ENCODE measurements around the gene SARM1.

SARM1 gene

DNA sequence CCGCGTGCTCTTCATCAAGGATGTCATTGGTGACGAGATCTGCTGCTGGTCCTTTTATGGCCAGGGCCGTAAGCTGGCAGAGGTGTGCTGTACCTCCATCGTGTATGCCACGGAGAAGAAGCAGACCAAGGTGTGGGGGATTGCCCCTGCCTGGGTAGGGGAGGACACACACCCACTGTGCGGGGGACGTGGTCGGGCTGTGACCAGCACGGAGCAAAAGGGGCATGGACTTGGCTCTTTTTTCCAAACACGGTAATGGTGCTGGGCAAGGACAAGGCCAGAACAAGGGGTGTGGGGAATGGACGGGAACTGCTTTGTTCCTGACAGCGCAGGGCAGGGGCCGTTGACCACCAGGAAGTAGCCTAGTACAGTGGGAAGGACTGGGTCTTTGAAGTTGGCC, 29.2 kb upstream of the SARM1 start:
- no peak for DNase-seq

DNA sequence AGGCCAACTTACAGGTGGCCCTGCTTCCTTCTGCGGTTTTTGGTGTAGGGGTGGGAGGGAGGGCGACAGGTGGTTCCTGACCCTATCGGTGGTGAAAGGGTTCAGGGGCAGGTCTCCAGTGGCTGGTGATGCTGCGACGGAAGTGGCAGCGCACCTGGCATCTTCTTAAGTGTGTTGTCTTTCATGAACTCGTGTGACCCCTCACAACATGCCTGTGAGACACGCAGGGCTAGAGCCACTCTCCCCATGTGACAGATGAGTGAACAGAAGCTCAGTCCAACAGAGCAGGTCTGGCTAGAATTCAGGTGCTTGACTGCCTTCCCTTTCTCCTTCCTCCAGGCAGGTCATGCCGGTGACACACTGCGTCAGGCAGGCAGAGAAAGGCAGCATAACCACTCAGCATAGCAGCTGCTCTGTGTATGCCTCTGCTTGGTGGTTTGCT, 28.0 kb upstream of the SARM1 start:
- DNase-seq = no peak

DNA sequence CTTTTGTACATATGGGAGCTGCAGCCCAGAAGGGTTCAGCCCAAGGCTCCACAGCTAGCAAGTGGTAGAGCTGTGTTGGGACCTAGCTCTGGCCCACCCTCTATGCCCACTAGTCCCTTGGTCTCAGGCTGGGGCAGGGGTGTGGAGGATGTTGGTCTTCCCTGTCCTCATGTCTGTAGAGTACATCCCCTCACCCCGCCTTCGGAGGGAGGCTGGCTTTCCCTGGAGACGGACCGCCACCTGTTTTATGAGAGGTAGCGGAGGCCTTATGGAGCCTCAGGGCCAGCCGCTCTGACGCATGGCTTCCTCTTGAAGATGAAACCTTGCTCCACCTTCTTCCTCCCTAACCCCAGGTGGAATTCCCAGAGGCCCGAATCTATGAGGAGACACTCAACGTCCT, 27.5 kb upstream of the SARM1 start:
- no peak for DNase-seq

DNA sequence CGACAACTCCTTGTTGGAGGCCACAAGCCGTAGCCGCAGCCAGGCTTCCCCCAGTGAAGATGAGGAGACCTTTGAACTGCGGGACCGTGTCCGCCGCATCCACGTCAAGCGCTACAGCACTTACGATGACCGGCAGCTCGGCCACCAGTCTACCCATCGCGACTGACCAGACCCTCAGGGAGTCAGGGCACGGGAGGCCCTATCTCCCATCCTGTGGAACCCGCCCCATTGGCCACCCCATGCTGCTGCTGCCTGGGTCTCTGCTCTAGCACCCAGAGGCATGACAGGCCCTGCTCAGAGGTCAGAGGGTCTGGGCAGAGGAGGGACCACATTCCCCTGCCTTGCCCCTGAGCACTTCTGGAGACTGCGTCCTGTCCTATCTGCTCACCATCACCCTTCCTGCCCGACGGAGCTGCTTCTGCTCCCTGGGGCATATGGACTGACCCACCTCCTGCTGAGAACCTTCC, 27.0 kb upstream of the SARM1 start:
- DNase-seq = no peak

DNA sequence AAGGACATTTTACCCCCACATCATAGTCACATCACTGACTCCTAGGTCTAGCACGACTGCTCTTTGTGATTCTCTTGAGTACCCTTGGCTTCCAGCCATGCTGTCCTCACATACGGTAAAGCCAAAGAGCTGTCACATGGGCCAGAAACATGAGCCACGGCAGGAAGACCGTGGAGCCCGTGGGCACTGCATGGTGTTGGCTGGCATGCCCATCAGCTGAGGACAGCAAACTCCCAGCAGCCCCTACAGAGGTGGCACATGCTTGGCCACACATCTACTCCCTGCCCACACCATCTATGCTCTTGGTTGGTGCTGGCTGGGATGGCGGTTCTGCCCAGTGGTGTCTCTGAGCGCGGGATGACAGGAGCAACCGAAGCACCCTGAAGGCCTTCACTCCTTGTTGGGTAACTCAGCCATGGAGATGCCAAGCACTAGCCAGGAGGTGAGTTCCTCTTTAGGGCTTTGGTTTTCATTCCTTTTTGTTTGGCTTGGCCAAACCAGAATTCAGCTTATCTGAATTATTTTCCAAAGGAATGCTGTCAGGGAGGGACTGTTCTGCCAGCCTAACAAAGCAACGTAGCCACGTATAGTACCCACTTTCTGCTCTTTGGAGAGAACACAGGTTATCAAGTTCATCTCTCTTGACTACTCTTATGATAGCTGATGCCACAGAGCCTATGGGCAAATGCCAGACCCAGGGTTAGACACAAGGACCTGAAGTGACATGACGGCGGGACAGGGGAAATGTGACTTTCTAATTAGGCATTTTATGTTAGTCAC, 25.9 kb upstream of the SARM1 start:
- no peak for DNase-seq

DNA sequence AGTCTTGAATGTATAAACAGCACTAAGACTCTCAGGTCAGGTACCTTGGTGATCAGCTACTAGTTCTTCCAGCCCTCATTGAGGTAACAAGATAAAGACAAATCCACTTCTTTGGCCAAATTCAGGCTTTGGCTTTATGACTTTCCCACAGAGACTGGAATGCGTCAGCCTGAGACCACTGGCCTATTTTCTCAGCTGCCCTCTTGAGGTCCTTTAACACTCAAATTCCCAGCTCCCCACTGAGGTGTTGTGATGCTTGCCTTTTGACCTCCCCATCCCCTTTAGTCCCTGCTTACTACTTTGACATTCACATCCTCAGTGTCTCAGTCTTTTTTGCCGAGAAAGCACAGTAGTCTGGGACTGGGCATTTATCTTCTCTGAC, 25.3 kb upstream of the SARM1 start:
- DNase-seq = no peak

DNA sequence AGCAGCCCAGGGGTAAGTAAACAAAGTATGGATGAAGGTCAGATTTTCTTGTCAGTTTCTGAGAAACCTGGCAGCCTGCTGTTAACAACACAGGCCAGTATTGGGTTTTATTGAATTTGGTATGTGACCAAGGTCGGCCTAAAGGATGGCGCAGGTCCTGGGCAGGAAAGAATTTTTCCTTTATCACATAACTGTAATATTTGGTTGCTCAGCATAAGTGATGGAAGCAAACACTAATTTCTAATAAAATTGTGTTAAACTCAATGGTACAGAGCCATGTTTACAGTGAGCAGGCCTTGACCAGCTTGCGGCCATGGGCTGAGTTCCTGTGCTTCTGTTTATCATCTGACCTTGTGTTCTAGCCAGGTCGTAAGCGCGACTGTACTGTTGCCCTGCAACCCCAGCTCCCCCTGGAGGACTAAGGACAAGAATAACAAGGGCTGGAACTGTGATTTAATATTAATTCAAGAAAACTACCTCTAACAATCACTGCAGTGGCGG, 24.7 kb upstream of the SARM1 start:
- DNase-seq = no peak

DNA sequence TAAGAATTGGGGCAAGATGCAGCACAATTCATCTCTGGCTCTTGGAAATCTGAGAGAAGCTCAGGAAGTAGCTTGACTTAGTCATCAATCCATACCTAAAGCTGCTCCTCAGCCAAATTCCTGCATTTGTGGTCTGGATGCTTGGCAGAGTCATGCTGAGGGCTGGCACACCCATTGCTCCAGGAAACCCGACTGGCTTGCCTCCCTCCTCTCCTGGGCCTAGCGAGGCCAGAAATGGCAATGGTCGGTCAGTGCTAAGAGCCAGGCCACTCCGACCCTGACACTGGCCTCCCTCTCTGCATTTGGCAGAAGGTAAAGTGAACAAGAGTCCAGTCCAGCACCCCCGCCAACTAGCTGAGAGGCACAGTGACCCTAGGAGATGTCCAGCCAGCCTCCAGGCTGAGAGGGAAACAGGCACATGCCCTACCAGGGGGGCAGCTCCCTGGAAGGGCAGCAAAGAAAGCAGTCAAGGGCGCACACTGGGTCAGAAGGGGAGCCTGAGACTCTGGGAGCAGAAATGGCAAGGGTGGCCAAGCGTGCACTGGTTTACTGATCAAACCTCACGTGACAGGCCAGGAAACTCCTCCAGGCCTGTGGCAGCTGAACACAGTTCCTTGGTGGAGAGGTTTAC, 24.1 kb upstream of the SARM1 start:
- DNase-seq = peak; percentile 64

DNA sequence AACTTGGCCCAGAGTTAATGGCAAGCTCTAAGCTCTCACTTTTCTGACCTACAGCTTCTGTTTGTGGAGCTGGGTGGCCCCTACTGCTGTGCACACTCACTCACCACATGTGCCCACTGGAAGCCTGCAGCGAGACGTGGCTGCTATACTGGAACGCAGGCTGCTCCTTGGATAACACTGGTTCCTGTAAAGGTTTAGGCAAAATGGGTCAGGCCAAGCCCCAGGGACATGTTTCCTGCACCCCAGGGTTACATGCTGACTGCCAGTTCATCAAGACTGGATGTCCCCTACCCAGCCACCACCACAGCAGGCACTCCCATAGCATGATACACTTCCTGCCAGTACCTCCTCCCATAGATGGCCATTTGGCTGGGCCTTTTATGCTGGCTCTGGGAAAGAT, 22.5 kb upstream of the SARM1 start:
- no peak for DNase-seq

DNA sequence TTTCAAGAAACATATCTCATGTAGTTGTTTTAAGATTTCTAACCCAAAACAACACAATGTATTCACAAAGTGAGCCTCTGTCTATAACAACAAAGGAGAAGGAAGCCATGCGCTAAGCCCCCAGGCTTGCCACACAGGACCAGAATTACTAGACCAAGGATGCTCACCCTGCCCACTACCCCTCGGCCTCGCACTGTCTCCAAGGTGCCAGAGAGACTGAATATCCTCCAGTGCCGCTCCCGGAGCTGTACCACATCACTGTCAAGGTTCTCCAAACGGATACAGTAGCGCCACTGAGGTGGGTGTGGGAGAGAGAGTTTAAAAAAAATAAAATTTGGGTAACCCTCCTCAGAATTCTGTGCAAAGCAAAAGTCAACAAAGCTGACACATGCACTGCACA, 21.2 kb upstream of the SARM1 start:
- DNase-seq = no peak

DNA sequence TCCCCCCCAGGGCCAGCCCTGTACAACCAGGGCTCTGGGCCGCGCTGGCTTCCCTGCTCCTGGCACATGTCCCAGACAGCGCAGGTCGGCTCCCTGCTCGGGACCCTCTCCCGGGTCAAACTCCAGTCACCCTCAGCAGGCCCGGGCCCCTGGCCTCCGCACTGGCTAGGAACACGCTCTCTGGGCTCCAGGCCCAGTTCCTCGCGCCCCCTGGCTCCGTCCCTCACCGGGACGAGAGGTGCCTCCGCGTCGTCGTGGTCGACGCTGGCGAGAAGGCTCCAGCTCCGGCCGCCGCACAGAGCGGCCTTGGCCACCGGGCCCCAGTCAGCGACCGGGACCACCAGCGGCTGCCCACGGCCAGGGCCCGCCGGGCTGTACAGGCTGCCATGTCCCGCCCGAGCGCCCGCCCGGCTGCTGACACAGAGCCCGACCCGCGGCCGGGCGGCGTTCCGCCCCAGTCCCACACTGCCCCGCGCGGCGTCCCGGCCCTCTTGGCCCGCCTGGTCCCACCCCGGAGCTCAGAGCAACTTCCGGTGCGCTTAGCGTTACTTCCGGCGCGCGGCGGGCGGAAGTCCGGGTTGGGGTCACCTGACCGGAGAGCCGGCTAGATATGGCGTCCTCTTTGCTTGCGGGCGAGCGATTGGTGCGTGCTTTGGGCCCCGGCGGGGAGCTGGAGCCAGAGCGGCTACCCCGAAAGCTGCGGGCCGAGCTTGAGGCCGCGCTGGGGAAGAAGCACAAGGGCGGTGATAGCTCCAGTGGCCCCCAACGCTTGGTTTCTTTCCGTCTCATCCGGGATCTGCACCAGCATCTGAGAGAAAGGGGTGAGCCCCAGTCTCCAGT, 14.2 kb upstream of the SARM1 start, which contains the start of gene POLDIP2:
POLDIP2 (minus strand) TSS at position 467 of the 840 bp plus-strand sequence; CDS start at position 388, 79 bp downstream.
- DNase-seq = peak; percentile 80

DNA sequence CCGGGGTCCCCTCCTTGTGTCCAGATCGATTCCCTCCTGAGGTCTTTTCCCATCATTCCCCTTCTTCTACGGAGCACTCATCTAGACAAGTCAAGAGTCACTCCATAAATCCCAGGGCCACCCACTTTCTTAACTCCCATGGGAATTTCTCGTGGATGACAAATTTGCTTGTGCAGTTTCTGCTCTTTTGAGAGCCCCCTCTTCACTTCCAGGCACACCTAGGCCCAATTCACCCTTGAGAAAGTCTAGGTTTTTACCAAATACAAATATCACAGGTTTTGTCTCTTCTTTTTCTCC, 13.6 kb upstream of the SARM1 start:
- no peak for DNase-seq

DNA sequence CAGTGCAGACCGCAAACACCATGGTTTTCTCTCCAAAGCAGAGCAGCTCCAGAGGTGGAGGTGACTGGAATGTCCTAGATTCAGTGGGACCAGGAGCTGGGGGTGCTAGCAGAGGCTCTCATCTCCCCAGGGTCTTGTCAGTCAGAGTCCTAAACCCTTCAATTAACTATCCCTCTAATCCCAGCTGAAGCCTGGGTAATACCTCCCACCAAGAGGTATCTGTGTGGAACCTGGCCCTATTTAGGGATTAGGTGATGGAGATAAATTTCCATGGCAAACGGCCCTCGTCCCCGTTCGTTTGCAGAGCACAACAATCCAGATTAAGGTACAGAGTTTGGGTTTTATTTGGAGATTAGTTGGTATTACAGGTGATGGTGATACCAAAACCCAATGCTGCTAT, 8.3 kb upstream of the SARM1 start:
- no peak for DNase-seq

DNA sequence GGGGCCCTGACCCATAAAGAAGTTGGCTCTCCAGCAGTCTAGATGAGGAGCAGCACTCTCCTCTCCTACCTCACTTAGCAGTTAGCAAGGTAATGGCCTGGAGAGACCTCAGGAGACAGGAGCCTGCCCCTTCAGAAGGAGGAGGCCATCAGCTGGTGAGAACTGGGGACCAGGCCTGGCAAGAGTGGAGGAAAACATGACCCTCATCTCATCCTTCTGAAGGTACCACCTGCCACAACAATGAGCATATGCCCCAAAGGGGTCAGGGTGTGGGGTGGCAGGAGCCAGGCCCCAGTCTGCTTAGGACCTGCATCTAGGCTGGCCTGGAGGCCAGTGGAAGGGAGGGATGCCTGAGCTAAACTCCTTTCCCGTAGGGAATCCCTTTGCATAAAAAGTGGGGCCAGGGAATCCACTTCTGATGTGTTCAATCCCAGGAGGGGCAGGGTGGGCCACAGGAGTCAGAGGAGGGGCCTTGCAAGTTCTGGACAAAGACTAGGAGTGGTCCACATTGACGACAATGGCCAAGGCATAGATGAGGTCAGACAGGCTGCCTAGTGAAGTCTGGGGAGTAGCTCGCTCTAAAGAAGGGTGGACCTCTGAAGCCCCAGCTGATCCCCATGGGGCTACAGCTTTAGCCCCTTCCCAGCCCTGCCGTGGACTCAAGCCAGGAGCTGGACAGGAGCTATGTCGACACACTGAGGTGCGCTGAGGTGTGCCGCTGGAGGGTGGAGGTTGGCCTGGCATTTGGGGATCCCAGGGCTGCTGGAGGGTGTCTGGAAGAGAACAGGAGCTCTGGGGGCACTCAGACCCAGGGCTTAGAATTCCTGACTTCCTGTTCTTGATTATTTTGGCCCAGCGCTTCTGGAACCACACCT, 7.5 kb upstream of the SARM1 start:
- DNase-seq = no peak

DNA sequence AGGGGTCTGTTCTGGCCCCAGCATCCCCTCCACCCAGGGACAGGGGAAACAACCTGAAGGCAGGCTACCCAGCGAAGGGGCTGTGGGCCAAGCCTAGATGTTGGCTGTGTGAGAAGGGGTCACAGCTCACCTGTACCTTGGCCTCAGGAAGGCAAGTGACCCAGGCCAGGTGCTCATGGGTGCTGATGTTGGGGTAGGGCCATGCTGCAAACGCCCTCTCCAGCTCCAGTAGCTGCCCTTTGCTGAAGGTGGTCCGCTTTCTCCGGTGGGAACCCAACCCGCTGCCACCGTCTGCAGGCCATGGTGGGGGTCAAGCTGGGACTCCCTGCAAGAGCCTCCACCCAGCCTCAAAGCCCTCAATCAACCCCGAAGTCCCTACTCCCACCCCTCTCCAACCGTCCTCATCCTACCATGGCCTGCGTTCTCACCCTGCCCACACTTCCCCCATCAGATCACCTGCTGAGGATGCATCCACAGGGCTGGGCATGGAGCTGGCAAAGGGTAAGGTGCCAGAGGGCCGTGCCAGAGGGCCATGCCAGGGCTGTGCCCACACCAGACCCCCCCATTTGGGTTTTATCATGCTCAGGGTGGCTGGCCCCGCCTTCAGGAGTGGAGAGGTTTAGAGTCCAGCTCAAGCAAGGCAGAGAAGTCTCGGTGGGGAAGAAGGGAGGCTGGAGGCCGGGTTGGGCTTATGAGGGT, 6.7 kb upstream of the SARM1 start, which contains the start of gene SEBOX:
SEBOX (minus strand) TSS at position 535 of the 699 bp plus-strand sequence; CDS start at position 487, 48 bp downstream.
- DNase-seq = no peak

DNA sequence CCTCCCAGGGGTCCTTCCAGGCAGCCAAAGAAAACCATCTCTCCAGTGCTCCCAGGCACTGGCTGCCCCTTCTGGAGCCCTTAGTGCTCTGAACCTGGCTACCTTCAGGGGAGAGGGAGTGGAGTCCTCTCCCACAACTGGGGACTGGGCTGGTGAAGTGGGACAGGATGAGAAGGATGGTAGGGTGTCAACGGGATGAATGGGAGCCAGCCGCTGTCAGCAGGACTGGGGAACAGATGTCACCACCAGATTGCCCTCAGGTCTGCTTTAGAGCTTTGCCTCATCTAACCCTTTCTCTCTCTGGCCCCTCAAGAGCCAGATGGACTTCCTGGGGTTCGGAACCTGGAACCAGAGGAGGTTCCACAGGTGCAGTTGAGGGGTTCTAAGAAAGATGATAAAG, 6.0 kb upstream of the SARM1 start:
- no peak for DNase-seq

DNA sequence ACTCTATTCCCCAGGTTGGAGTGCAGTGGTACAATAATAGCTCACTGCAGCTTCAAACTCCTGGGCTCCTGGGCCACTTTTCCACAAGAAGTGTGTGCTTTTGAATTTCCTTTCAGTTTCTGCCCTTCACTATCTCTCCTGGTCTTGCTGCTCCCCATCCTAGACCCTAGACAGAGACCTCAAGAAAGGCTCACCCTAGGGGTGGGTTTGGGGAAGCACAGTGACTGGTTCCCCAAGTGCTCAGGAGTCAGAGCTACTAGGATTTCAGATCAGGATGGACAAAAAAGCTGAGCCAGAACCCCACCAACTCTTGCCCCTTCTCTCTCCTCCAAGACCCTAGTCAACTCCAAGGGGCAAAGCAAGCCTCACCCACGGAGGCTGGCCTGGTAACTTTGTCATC, 4.9 kb upstream of the SARM1 start:
- no peak for DNase-seq

DNA sequence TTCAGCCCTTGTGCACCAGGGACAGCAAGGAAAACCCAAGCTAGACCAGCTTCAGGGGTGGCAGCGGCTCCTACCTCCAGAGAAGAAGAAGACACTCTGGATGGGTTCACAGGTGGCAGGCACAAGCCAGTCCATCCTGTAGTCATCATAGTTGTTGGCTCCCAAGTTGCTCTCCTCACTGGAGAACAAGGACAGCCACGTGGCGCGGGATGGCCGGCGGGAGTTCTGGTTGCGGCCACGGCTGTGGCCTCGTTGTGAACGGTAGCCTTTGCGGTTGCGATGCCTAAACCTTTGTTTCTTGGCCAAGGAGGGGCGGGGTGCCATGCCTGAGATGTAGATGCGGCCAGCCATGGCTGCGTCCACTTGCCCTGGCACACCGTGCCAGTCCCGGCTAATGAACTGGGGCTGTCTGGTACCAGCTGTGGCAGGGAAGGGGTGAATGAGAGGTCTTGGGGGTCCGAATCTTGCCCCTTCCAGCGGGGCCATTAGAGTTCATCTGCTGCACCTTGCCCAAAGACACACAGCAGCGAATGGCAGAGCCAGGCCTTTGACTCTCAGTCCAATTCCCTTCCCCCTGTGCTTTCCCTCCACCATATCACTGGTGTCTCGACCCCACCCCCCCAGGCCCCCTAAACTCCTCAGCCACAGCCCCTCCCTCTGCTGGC, 3.7 kb upstream of the SARM1 start:
- no peak for DNase-seq

DNA sequence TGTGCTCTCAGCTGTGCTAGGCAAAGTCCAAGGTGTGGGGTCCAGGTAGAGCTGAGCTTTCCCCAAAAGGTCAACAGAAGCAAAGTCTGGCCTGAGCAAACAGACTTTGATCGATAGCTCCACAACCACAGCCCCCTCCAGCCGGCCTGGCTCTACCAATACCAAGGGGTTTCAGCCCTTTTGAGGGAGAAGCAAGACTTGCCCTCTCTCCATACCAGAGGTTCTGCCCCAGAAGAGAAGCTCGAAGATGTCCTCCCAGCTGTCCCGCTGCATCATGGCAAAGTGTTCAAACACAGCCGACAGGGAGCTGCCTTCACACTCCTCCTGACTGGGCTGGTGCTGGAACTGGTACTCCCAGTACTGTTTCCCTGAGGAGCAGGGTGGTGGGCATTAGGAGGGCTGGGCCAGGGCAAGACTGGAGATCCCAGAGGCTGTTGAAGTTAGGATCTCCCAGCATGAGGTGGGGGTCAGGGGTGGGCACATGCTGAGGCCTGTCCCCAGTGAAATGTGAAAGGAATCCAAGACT, 3.1 kb upstream of the SARM1 start:
- DNase-seq = no peak

DNA sequence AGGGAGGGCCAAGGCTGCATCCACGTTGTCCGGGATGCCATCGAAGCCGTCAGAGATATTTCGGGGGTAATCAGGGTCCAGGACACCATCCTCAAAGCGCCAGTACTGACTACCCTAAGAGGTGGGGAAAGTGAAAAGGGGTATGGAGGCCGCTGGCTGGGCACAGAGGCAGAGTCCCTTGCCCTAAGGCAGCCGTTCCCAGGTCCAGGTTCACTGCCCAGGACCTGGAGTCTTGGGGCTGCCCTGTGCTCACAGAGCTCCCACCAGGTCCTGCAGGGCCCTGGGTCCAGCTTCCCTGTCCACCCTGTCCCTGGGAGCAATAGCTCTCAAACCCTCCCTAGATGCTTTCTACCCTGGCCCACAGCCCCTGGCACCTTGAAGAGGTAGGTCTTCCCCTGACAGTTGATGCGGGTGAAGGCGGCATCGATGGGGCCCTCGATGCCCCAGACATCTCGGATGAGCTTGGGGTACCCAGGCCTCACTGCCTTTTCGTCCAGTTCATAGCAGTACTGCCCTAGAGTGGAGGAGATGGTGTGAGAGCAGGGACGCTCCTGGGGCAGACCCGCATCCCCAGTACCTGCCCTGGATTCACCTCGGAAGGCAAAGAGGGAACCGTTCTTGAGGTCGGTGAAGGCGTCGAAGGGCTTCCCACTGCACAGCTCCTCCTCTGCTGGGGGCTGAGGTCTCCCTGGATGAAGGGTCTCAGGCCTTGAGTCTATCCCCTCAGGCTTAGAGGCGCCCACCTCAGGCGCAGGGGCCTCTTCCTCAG, 2.4 kb upstream of the SARM1 start:
- no peak for DNase-seq

Measured in kidney glomerular epithelial cell (primary cell).